AG04449 (cell line): ENCODE measurements around the gene CEMIP.
A peak's percentile ranks its signal among the peaks of the same experiment; 100 is the strongest.

Source experiments
- CTCF ChIA-PET: fragments of 350-600 bp; formaldehyde crosslinking; extraction: SDS; loops from one replicate; lab custom pipeline; 2021; ENCODE audit warnings: antibody characterized with exemption; lab: Yijun Ruan, JAX
- POLR2A ChIA-PET: fragments of 400-600, 350-600 bp; formaldehyde crosslinking; extraction: SDS; loops from one replicate; lab custom pipeline; 2020; ENCODE audit warnings: antibody characterized with exemption, inconsistent platforms; lab: Yijun Ruan, JAX
- DNase-seq: peaks from one replicate; pipeline ENCODE4 v3.0.0-alpha.2; 2010; ENCODE audit warnings: low read depth, low spot score
- H3K4me3 ChIP-seq: 2 replicates; pipeline ENCODE4 v1.5.1; 2011; ENCODE audit warnings: low read depth, mild to moderate bottlenecking, control low read depth, low read length
- CTCF ChIP-seq: IDR thresholded peaks from one replicate; pipeline ENCODE4 v1.5.1; 2011; ENCODE audit warnings: mild to moderate bottlenecking, moderate library complexity, low read length, control low read depth, inconsistent platforms; ENCODE audit not compliant: insufficient read depth; ENCODE audit errors: missing control alignments

The CEMIP gene

DNA sequence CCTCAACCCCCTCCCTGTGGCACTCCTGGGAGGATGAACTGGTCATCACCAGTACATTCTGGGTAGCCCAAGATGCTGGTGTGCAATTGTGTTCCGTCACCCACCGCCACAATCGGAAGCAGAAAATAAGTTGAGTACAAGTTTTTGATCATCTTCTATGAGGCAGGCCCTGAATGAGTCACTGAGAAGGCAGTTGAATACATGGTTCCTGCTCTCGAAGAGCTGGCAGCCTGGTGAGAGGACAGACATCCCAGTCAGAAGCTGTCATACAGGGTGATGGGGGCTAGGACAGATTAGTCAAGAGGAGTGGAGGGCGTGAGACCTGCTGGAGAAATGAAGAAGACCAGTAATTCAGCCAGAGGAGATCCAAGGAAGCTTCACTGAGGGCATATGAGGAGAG lies 6.2 kb downstream of the CEMIP start:
- no peak for DNase-seq
- TF ChIP-seq CTCF: no peak
- POLR2A ChIA-PET: no interaction called here
- CTCF ChIA-PET: interaction anchor here (0.7 to 6.3 kb wide), 11 partner anchors 9 to 480 kb away, joined by 3 to 52 read pairs (median 4); no protein-coding TSS in a partner anchor
- H3K4me3 ChIP-seq: no peak overlapping the region; the same call in 1 of the 2 replicates

GRCh38 chr15:80785811-80786354 lies 6.7 kb downstream of the CEMIP start:
- POLR2A ChIA-PET: no interaction called here
- CTCF ChIA-PET: interaction anchor here (0.7 to 6.3 kb wide), 10 partner anchors 9 to 480 kb away, joined by 3 to 52 read pairs (median 4); no protein-coding TSS in a partner anchor
- TF ChIP-seq CTCF: no peak
- H3K4me3 ChIP-seq: no peak overlapping the region
- DNase-seq: no peak

DNA sequence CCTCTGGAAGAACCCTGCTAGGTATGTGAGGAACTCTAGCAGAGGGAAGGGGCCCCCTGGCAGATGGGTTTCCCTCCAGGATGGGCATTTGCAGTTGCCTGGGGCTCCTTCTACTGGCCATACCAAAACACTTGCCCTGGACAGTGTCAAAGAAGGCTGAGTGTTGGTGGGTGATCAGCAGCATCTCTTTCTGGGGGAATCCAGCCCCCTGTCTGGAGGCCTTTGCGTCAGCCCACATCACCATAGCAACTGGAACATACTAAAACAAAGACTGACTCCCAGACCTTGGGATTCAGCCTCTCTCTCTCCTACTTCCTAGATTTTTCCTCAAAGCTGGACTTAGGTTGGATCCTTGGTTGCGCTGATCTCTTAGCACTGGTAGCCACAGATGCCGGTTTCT lies 8.1 kb downstream of the CEMIP start:
- DNase-seq: no peak
- no peak overlapping the region for H3K4me3 ChIP-seq
- ChIA-PET CTCF (interaction anchor here (1.0 to 8.2 kb wide), 9 partner anchors 9 to 478 kb away, joined by 3 to 69 read pairs (median 4); partner anchors contain the start of gene CEMIP), POLR2A (interaction anchor here (0.9 to 2.6 kb wide), 3 partner anchors 8 to 308 kb away, joined by 3 to 10 read pairs (median 3); partner anchors contain the start of gene CEMIP)
- peak; percentile 29 for TF ChIP-seq CTCF

GRCh38 chr15:80788536-80788935 lies 9.4 kb downstream of the CEMIP start:
- H3K4me3 ChIP-seq: no peak overlapping the region
- peak; percentile 36 for DNase-seq
- TF ChIP-seq CTCF: no peak
- CTCF ChIA-PET: interaction anchor here (0.8 to 8.2 kb wide), 8 partner anchors 10 to 477 kb away, joined by 3 to 69 read pairs (median 4); partner anchors contain the start of gene CEMIP
- POLR2A ChIA-PET: interaction anchor here (0.7 to 2.6 kb wide), 5 partner anchors 9 to 309 kb away, joined by 3 to 10 read pairs (median 3); partner anchors contain the start of gene CEMIP

DNA sequence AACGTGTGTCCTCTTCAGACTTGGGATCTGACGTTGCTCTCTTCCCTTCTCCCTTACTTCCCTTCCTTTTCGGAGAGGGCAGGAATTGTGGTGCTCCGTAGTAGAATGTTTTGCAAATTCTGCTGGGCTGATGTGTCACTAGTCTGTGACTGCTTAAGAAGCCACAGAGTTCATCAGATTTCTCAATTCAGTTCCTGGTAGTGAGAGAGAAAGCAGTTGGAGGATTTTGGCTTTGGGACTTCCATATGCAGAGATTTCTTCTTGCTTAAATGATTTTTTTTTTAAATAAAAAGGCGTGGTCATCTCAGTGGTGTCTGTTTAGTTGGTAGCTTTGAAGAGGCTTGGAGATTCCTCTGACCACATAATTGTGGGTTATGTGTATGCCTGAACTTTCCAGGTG lies 10.1 kb downstream of the CEMIP start:
- ChIA-PET POLR2A (interaction anchor here (0.7 to 2.6 kb wide), 3 partner anchors 10 to 301 kb away, joined by 3 to 10 read pairs (median 4); partner anchors contain the start of gene CEMIP), CTCF (interaction anchor here (1.6 to 8.2 kb wide), 3 partner anchors 10 to 181 kb away, joined by 3 to 69 read pairs (median 52); partner anchors contain the start of gene CEMIP)
- H3K4me3 ChIP-seq: no peak overlapping the region; the same call in 1 of the 2 replicates
- DNase-seq: no peak
- no peak for TF ChIP-seq CTCF

- no peak for TF ChIP-seq CTCF
- no peak for DNase-seq
- CTCF ChIA-PET: interaction anchor here (1.5 to 8.2 kb wide), 3 partner anchors 12 to 223 kb away, joined by 3 to 69 read pairs (median 52); partner anchors contain the start of gene CEMIP
- POLR2A ChIA-PET: interaction anchor here (2.6 kb wide), 1 partner anchor 11 kb away, joined by 10 read pairs; the partner anchor contains the start of gene CEMIP
- H3K4me3 ChIP-seq: no peak overlapping the region
Measured at GRCh38 chr15:80789796-80790195, 10.6 kb downstream of the CEMIP start.
